SW 1271 (cell line): ENCODE measurements around the gene TEX35.

ENCODE experiments used
- DNase-seq, 2 experiments: peaks; one replicate each; lab custom pipeline; 2025; lab: John Stamatoyannopoulos, UW

TEX35 gene

DNA sequence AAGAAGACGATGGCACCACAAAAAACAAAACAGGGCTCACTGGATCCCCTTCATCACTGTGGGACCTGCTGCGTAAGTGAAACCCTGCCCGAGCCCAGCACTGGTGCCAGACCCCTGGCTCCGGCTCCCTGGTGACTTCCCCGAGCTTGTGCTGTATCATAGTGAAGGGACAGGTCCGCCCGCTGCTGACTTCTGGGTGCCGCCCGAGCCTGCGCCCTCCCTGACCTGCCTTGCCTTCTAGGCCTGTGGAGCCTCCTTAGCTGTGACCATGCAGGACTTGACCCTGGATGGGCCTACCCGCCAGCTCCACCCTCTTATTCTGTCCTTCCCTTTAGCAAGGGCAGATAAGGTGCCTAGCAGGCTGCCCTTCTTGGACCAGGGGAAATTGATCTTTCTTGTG is 7.9 kb downstream of the TEX35 start:
- DNase-seq = no peak

DNA sequence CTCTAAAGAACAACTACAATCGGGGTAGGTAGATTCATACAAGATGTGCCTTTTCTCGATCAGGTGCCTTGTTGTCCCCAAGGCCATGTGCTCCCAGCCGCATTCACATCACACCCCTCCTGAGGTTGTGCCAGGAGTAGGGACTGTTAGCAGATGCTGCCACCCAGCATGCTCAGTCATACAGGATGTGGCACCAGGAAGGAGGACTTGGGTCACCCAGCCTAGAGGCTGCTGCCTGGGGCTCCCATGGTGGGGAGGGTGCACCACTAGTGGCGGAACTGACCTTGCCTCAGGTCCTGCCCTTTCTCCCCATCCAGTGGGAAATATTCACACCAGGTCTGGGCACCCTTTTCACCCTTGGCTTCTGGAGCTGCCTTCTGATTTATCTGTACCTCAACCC is 8.3 kb downstream of the TEX35 start:
- DNase-seq = no peak

DNA sequence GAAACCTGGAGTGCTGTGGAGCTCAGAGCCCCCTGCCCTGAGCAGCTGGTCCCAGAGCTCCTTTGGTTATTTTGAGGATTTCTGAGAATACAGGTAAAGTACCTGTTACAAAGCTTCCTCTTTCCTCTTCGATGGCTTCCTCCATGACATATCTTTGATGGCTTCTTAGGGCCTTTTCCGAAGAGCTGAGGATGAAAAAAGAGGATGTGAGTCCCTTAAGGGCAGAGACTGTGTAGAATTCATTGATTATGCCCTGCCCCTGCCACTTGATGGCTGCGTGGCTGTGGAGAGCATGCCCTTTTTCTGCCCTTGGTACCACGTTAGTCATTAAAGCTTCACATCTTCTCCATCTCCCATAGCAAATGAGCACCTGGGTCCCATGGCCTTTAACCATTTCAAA is 14.2 kb downstream of the TEX35 start:
- DNase-seq = no peak

DNA sequence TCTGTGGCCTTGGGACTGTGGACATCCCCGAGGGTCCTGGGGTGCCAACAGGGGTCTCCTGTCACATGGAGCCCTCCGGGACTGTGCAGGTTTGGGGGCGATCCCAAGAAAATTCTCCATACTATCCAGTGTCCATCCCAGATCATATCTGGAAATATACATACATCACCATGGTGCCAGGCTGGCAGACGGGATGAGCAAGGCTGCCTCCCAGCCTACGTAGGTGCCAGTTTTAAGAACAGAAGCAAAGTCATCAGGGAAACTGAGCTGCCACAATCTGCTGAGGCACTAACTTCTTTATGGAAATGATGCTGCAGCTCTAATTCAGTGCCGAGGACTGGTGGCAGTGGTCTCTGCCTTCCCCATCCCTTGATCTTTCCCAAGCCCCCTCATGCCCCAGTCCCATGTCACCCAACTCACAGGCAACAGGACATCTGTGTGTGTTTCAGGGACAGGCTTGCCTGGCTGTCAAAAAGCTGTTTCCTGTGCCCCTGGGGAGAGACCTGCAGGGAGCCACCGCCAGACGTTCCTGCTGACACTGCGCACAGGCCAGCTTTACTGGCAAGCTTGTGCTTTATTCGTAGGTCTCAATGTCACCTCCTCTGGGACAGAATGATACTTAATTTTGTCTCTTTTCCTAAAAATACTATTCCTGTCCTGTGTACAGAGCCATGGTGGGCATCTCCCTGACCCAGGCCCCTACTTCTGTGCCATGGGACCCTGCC is 15.5 kb downstream of the TEX35 start:
- DNase-seq = no peak

DNA sequence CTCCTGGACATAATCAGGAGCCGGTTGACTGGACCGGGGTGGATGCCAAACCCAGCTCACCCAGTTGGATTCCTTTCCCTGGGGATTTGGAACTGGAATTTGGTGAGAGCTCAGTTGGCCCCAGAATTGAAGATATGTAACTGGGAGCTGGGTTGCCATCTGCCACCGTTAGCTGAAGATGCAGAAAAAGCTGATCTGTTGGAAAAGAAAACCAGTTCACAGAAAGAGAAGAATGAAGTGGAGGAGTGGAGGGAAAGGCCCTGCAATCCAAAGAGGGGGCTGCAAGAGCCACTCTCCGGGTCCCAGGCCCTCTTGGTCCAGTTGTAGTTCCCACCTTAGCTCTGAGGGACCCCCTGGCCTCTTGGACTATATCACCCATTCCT is 16.0 kb downstream of the TEX35 start:
- DNase-seq = no peak

DNA sequence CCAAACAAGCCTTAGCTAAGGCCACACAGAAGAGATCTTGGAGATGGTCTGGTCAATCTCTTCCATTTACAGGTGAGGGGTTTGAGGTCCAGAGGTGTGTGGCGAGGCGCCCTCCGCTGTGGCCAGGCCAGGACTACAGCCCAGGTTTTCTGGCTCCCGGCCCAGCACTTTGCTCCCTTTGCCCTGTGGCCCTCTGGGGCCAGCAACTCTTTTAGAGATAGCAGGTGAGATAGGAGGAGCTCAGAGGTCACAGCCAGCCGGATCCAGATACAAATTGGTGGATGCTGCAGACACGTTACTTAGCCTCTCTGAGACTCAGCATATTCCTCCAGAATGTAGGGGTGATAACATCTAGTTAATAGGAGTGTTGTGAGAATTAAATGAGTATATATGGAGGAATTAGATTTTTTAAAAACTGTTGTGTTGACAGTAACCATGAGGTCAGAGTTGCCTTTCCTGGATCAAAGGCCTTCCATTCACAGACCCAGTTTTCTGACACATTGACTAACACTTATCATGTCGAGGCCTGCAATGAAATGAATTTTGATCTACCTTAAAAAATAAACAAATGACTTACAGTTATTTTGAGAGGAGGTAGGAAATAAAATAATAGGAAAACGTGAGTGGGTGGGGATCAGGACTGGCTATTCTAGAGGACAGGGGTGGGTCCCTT is 16.6 kb downstream of the TEX35 start:
- DNase-seq = no peak

DNA sequence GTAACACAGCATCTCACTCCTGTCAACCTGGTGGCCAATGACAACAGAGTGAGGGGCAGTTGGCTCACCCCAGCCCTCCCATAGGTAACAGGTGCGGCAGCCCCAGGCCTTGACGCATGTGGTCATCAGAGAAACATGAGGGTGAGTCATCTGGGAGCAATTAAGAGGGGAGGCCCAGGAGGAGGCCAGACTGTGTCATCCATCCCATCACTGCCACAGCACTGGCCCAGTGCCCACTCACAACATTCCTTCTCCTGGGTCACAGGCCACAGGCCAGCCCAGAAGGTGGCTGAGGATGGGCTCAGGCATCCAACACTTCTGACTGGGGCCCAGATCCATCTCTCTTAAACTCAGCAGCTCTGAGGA is 17.1 kb downstream of the TEX35 start:
- peak in 1 of 2 experiments; percentile 56 for DNase-seq

DNA sequence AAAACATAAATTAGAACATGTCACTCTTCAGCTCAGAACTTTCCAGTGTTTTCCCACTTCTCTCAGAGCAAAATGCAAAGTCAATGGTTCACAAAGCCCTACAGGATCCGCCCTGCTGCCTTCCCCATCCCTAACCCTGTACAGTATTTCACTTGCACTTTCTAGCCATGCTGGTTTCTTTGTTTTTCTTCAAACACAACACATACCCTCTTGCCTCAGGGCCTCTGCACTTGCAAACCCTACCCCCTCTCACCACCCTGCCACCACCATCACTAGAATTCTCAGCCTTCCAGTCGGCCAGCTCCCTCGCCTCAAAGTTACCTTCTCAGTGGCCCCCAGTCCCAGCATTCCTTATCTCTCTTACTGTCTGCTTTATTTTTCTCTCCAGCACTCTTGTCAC is 17.6 kb downstream of the TEX35 start:
- DNase-seq = no peak

DNA sequence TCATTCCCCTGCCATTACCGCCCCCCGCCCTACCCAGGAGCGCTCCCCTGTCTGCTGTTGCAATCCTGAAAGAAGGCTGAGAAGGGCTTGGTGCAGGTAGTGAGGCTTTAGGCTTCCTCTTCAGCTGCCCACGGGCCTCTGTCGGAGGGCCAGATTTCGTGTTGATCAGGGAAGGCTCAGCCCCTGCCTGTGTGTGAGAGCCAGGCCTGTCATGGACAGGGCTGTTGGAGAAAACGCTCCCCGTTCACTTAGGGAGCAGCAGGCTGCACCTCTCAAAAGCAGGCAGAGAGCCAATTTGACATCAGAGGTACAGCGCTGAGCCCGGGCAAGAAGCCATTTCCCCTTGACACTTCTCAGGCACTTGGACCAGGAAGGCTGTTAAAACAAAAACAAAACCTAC is 19.0 kb downstream of the TEX35 start:
- no peak for DNase-seq

DNA sequence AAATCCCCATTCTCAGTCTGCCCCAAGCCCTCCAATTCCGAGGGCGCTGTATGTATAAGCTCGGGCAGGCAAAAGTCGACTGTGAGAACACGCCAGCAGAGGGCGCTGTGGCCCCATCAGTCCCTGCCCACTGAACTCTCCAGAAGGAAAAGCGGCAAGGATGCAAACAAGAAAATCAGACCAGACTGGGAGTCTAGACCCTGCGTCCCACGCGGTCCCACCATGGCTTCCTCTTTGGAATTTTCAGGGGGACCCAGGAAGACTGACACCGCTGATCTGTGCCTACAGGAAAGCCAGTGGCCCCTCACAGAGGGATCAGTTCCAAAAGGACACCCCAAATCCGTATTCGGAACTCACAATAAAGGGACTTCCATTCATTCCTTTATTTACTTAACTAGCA is 19.5 kb downstream of the TEX35 start:
- DNase-seq = peak in 1 of 2 experiments; percentile 44

DNA sequence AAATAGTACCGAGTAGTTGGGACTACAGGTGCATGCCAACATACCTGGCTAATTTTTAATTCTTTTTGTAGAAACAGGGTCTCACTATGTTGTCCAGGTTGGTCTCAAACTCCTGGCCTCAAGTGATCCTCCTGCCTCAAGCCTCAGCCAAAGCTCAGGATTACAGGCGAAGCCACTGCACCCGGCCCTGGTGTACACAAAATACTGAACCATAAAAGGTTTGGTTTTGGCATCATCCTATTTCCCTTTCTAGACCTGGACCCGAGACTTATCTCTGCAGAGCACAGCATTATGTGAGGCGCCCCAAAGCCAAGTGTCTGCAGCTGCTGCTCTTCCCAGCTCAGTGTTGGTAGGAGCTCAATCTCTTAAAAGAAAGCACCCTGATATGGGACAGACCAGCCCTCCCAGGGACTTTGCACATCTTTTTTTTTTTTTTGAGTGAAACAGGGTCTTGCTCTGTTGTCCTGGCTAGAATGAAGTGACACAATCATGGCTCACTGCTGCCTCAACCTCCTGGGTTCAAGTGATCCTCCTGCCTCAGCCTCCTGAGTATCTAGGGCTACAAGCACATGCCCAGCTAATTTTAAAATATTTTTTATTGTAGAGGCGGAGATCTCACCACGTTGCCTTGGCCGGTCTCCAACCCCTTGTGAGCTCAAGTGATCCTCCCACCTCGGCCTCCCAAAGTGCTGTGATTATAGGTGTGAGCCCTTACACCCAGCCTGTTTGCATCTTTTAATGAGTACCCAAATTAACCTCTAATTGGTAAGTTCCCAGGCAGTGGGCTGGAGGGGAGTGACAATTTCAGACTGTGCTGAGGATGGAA is 20.4 kb downstream of the TEX35 start:
- DNase-seq = no peak

DNA sequence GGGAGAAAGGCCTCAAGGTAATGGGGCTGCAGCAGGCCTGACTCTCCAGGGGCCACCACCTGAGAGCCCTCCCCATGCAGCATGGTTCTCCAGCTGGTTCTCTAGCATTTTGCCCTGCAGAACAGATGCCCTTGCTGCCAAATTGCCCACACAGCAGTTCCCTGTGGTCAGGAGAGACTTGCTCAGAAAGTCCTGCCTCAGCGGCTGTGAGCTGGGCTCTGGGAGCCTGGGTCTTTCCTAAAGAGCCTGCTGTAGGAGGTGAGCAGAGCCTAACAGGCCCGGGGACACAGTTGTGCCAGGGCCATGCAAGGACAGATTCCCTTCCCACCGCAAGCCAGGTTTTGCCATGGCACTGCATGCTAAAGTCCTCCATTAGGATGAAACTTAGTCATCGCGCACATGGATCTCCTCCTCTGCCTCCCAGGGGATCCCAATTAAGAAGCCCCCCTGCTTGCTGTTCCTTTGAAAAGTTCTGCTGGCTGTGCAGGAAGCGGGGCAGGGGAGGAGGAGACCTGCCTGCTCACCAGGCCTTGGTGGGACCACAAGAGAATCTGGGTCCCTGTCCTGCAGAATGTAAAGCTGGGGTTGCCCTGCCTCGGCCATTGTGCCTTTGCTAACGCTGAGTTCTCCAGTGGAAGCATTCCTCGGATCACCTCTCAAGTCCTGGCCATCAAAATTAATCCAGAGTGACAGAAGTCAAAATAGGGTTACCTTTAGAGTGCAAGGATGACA is 21.4 kb downstream of the TEX35 start:
- DNase-seq = no peak

DNA sequence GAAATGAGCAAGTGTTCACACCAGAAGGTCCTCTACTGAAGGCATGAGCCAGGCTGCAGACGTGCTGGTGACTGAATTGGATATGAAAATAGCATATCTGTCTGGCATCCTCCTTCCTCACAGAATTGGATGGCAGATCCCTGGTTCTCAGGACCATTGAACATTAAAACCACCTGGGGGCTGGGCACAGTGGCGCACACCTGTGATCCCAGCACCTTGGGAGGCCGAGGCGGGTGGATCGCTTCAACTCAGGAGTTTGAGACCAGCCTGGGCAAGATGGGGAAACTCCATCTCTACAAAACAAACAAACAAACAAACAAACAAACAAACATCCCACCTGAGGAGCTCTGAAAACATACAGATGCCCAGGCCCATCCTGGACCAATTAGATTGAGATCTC is 23.4 kb downstream of the TEX35 start:
- DNase-seq = no peak

DNA sequence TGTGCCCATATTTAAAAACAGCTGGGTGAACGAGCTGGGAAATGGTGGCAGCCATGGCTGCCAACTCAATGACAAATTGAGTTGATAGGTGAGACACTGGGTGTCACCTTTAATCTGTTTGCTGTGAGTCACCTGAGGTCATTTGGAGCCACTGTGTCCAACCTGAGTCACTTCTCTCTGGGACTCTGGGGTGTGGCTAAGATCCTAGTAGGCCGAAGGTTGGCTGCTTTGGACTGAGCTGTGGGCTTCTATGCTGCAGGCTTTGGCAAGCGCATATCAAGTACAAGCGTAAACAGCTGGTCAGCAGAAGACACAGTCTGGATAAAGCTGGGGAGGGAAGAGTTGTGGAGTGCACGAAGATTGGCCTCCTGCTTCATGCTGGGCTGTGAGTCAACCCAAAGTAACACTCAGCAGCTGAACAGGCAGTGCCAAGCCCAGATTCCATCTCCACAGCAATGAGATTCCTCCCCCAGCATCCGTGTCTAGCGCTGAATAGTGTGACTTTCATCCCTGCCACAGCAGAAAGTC is 24.0 kb downstream of the TEX35 start:
- no peak for DNase-seq

DNA sequence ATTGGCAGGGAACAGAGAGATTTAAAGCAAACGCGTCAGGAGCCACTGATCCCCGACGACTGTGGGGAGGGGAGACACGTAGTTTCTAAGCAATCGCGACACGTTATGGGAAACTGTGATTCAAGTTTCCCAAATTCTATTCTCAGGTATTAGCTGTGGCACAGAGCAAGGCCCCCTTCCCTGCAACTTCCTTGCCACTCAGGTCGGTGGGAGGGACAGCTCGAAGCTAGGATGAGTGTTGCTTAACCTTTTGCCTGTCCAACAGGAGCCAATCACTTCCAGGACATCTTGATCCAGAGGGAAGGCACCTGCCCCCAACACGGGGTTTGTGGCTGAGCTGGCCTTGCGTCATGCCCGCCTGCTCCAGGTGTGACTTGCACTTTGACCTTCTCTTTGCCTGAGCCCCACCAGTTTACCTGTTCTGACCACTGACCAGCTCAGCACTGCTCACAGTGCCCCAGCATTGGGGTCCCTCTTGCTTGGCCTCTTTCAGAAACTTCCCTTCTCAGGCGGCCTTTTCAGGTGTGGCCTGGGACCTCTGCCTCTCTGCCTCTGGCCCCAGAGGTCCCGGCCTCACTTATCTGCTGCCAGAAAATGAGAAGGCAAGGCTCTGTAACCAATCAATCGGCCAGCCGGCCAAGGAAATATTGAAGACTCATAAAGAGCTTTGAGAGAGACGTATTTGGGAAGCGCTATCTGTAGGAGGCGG is 24.6 kb downstream of the TEX35 start:
- DNase-seq = no peak

DNA sequence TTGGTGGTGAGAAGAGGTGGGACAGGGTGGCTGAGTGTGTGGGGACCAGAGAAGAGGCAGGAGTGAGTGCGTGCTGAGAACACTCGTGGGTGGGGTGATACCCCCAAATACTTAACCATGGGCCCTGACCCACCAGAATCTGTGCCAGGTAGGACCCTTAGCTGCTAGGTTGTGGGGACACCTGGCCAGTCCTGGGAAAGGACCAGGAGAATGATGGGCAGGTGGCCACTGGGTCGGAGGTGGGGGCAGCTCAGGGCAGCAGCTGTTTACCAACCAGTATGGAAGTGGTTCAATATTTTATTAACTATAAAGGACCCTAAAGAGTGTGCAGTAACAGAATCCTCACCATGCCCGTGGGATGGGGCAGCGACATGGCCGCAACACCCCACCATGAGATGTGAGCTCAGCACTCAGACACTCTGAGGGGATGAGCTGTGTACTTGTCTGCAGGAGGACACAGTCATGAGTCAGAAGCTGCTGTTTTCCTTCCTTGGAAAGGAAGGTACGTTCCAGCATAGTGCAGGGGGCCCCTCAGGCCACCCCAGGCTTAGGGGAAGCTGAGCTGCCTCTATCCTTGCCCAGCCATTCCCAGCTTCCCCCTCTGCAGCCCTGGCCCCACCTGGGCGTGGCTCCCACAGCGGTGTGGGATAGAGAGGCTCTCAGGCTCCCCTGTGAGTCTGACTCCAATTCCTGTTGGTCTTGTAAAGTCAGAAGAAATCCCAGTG is 25.4 kb downstream of the TEX35 start:
- DNase-seq = no peak

DNA sequence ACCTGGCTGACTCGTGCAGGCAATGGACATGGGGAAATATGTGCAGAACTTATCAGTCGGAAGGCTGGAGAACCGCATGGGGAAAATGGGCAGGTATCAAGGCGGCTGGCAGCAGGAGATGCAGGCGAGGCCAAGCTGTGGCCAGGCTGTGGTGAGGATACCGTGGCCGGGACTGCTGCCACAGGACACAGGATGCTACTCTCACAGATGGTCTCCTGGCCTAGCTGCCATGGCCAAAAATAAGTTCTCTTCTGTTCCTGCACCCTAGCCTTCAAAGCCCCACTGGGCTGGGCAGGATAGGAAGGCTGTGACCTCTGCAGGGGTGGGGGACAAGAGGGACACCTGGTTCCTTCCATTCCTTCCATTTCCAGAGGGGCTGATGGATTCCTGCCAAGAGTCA is 26.4 kb downstream of the TEX35 start:
- no peak for DNase-seq

DNA sequence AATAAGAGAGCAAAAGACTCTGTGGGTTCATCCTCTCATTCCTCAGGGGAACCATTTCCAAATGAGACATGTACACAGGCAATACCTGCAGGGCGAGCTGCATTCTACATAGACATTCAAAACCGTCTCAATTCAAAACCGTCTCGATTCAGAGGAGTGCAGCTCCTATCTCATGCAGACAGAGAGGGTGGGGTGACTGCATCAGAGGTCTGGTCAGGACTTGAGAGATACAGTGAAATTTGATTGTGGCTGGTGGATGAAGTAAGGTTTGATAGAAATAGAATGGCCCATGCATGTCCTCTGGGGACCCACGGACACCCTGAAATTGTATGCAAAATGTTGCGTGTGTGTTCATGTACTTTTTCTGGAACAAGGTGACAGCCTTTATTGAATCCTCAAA is 27.3 kb downstream of the TEX35 start:
- no peak for DNase-seq

DNA sequence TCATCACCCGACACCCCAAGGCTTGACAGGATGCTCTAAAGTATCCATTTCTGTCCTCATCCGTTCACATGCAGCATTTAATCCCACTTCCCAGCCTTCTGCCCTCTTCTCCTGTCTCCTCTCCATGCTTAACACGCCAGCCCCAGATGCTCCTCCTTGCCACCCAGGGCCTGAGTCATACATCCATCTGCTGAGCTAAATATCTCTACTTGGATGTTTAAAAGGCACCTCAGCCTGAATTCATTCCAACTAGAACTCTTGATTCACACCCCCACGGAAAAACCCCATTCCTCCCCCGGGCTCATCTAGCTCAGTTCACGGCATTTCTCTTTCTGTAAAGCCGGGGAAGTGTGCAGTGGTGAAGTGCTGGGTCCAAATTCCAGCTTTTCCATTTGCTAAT is 27.7 kb downstream of the TEX35 start:
- DNase-seq = no peak

DNA sequence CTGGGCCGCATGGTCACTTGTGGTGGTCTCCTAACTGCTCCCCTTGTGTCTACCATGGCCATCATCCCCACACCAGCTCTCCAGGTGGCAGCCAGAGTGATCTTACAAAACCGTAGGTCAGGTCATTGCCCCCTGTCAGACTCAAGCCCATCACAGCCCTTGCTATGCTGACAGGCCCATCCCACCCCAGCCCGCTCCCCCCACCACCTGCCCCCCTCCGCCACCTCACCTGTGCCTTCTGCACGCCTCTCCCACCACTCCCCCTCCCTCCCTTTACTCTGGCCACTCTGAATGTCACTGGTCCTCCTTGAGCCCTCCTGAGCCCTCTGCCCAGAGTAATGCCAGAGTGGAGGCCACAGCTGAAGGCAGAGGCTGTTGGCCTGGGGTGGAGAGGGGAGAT is 28.5 kb downstream of the TEX35 start:
- no peak for DNase-seq
